Hepatocyte (in vitro differentiated cells): Measurements from ENCODE around the gene PRDM5.
"Not testable (repeated sequence)": the region's sequence is repeated elsewhere in the genome, so short reads cannot be mapped to it uniquely, and the experiment has no call there.

ENCODE experiments used
- CTCF ChIP-seq: fragments of 200-600 bp; sonication (generic); IDR thresholded peaks from 2 replicates; pipeline ENCODE4 v1.5.1; 2016; ENCODE audit warnings: antibody characterized with exemption, mild to moderate bottlenecking; ENCODE audit not compliant: poor library complexity
- EZH2phosphoT487 ChIP-seq: fragments of 200-600 bp; sonication (generic); IDR thresholded peaks from one replicate; pipeline ENCODE4 v1.6.1; 2018; ENCODE audit warnings: antibody characterized with exemption, mild to moderate bottlenecking, low read depth, moderate library complexity; ENCODE audit not compliant: unreplicated experiment, severe bottlenecking

GRCh38 chr4:120741636-120742035, 180.9 kb downstream of the PRDM5 start:
- not testable (repeated sequence) for TF ChIP-seq CTCF, EZH2phosphoT487
